GM12878 (cell line): ENCODE data around the gene HTRA2. TPM values are rescaled to one million over a fixed set of nuclear protein-coding genes. Genes with fewer than 3 reads are reported as not detected.

Source experiments
- ATAC-seq: fragments of 200-7000 bp; cut with Tn5 transposase; 3 replicates; pipeline ENCODE4 v1.9.1; 2020; ENCODE audit warnings: mild to moderate bottlenecking, moderate library complexity
- BruUV-seq: library from RNA; stranded (reverse); fragments of 400-500 nt; replicated peaks from 2 replicates; lab custom pipeline; 2021; lab: Mats Ljungman, UMichigan
- CTCF ChIA-PET: fragments of 300-600 bp; sonication (Branson Sonifier 250); formaldehyde crosslinking; extraction: SDS; loops from one replicate; lab custom pipeline; 2021; ENCODE audit warnings: inconsistent platforms; lab: Yijun Ruan, JAX
- POLR2A ChIA-PET: fragments of 350-600 bp; formaldehyde crosslinking; extraction: SDS; loops from one replicate; lab custom pipeline; 2021; ENCODE audit warnings: inconsistent platforms; lab: Charles Lee
- RAD21 ChIA-PET: fragments of 300-600 bp; sonication (Branson Sonifier 250); formaldehyde crosslinking; loops from one replicate; lab custom pipeline; 2023; ENCODE audit warnings: antibody characterized with exemption; ENCODE audit not compliant: unreplicated experiment; lab: Charles Lee
- SMC1A ChIA-PET: fragments of 300-600 bp; sonication (Branson Sonifier 250); formaldehyde crosslinking; loops from one replicate; lab custom pipeline; 2023; ENCODE audit not compliant: unreplicated experiment, uncharacterized antibody; lab: Charles Lee
- DNase-seq: peaks from one replicate; pipeline ENCODE4 v3.0.0-alpha.2; 2011; ENCODE audit warnings: low read depth, low spot score
- FAIRE-seq: peaks from 3 replicates; lab custom pipeline; 2011; peaks lifted over from hg19 to GRCh38; lab: Jason Lieb, UNC
- H2AFZ ChIP-seq: 2 replicates; pipeline ENCODE4 v1.6.0; 2011; ENCODE audit warnings: low read depth, low read length, control low read depth; ENCODE audit not compliant: control insufficient read depth
- H3K27ac ChIP-seq: 2 replicates; pipeline ENCODE4 v1.5.1; 2011; ENCODE audit warnings: control low read depth; ENCODE audit not compliant: control insufficient read depth, insufficient read depth
- H3K27me3 ChIP-seq, 2 experiments: replicated peaks in 1 of 2; 2 replicates each; pipeline versions ENCODE4 v1.6.0 to v1.6.1; 2011; ENCODE audit warnings: low read length in 1 of 2; ENCODE audit not compliant: control insufficient read depth in 2 of 2, insufficient read depth in 2 of 2
- H3K36me3 ChIP-seq, 2 experiments: 2 replicates each; pipeline ENCODE4 v1.5.1; 2011; ENCODE audit warnings: low read length in 1 of 2; ENCODE audit not compliant: control insufficient read depth in 2 of 2, insufficient read depth in 2 of 2
- H3K4me1 ChIP-seq: 2 replicates; pipeline ENCODE4 v1.6.1; 2011; ENCODE audit warnings: mild to moderate bottlenecking, low read length, moderate library complexity, mixed read lengths; ENCODE audit not compliant: control insufficient read depth, insufficient read depth
- H3K4me2 ChIP-seq: 2 replicates; pipeline ENCODE4 v1.6.0; 2011; ENCODE audit warnings: control low read depth; ENCODE audit not compliant: control insufficient read depth, insufficient read depth
- H3K4me3 ChIP-seq: fragments of 200-600 bp; sonication (generic); 2 replicates; pipeline ENCODE4 v1.5.1; 2016
- H3K79me2 ChIP-seq: 2 replicates; pipeline ENCODE4 v1.6.0; 2011; ENCODE audit warnings: low read length; ENCODE audit not compliant: control insufficient read depth, insufficient read depth
- H3K9ac ChIP-seq: 2 replicates; pipeline ENCODE4 v1.8.0; 2011; ENCODE audit warnings: low read length, control low read depth, mixed read lengths; ENCODE audit not compliant: control insufficient read depth, insufficient read depth
- H3K9me3 ChIP-seq: replicated peaks from 3 replicates; pipeline ENCODE4 v1.5.1; 2011; ENCODE audit warnings: mild to moderate bottlenecking, low read length; ENCODE audit not compliant: control insufficient read depth, insufficient read depth
- H4K20me1 ChIP-seq: 2 replicates; pipeline ENCODE4 v1.6.0; 2011; ENCODE audit not compliant: control insufficient read depth, insufficient read depth
- ATF2 ChIP-seq: IDR thresholded peaks from 2 replicates; pipeline ENCODE4 v1.6.1; 2012; ENCODE audit warnings: low read length, inconsistent platforms
- BCL3 ChIP-seq: IDR thresholded peaks from 2 replicates; pipeline ENCODE4 v1.6.1; 2011; ENCODE audit warnings: borderline replicate concordance, low read depth, mild to moderate bottlenecking, moderate library complexity, low read length; ENCODE audit not compliant: insufficient read depth, poor library complexity, severe bottlenecking
- CTCF ChIP-seq, 3 experiments: IDR thresholded peaks in 2 of 3; conservative IDR thresholded peaks in 1 of 3; 2 replicates each; pipeline ENCODE4 v1.5.1; 2011; ENCODE audit warnings: low read depth in 3 of 3, low read length in 3 of 3, mild to moderate bottlenecking in 3 of 3, control low read depth in 2 of 3, moderate library complexity in 2 of 3, inconsistent platforms in 1 of 3, mixed read lengths in 1 of 3; ENCODE audit not compliant: control insufficient read depth in 2 of 3, insufficient read depth in 1 of 3; ENCODE audit errors: extremely low read depth in 1 of 3
- ELK1 ChIP-seq: IDR thresholded peaks from 2 replicates; pipeline ENCODE4 v1.6.1; 2012; ENCODE audit warnings: low read depth, low read length, improper control_type of control experiment
- GATAD2B ChIP-seq: fragments of 450-650 bp; conservative IDR thresholded peaks from 2 replicates; pipeline ENCODE4 v1.6.1; 2017; ENCODE audit warnings: low read depth, mild to moderate bottlenecking, moderate library complexity
- HDAC6 ChIP-seq: fragments of 200-600 bp; sonication (generic); IDR thresholded peaks from one replicate; pipeline ENCODE4 v1.8.0; 2017; ENCODE audit warnings: antibody characterized with exemption; ENCODE audit not compliant: unreplicated experiment
- MLLT1 ChIP-seq: fragments of 450-650 bp; IDR thresholded peaks from 2 replicates; pipeline ENCODE4 v1.6.1; 2016; ENCODE audit warnings: mild to moderate bottlenecking
- PBX3 ChIP-seq: IDR thresholded peaks from 2 replicates; pipeline ENCODE4 v1.6.1; 2011; ENCODE audit warnings: mild to moderate bottlenecking, low read depth, low read length, moderate library complexity; ENCODE audit not compliant: insufficient replicate concordance
- POU2F2 ChIP-seq: IDR thresholded peaks from 3 replicates; pipeline ENCODE4 v1.6.1; 2011; ENCODE audit warnings: low read depth, mild to moderate bottlenecking, low read length, borderline replicate concordance
- RAD21 ChIP-seq: IDR thresholded peaks from 2 replicates; pipeline ENCODE4 v1.6.1; 2011; ENCODE audit warnings: mild to moderate bottlenecking, low read depth, low read length, moderate library complexity; ENCODE audit not compliant: insufficient read depth
- SMARCA5 ChIP-seq: fragments of 450-650 bp; IDR thresholded peaks from 2 replicates; pipeline ENCODE4 v1.6.1; 2017; ENCODE audit warnings: mild to moderate bottlenecking
- TCF7 ChIP-seq: IDR thresholded peaks from 2 replicates; pipeline ENCODE4 v1.6.1; 2014; ENCODE audit warnings: antibody characterized with exemption, borderline replicate concordance
- ZNF217 ChIP-seq: fragments of 450-650 bp; IDR thresholded peaks from 2 replicates; pipeline ENCODE4 v1.6.1; 2017; ENCODE audit warnings: antibody characterized with exemption, mild to moderate bottlenecking
- ZSCAN29 ChIP-seq: fragments of 450-650 bp; IDR thresholded peaks from 2 replicates; pipeline ENCODE4 v1.6.1; 2017; ENCODE audit warnings: mild to moderate bottlenecking, moderate library complexity
- WGBS: methylation state at CpG from one replicate; pipeline ENCODE4 v1.1.6; 2016; ENCODE audit warnings: low lambda C conversion rate; ENCODE audit not compliant: insufficient replicate concordance, insufficient coverage; ENCODE audit errors: missing lambda C conversion rate; 5-methylcytosine and 5-hydroxymethylcytosine counted together
- in situ Hi-C: fragments of 300-500 bp; cut with MboI; formaldehyde crosslinking; loops from 9 replicates; pipeline ENCODE4 v1.14.3; 2018; ENCODE audit warnings: mixed read lengths
- intact Hi-C: fragments of 100-400 bp; cut with micrococcal nuclease; formaldehyde crosslinking; loops from one replicate; pipeline ENCODE4 v1.14.2; 2022; ENCODE audit not compliant: unreplicated experiment
- polyA plus RNA-seq, 11 experiments: library from polyadenylated mRNA; depleted of rRNA in 4 of 11; unstranded in 6 of 11; stranded (reverse) in 5 of 11; fragments of >200 nt; fragmentation: Nextera tagmentation in 4 of 11; fragmentation: Illumina TruSeq in 1 of 11; extraction: Ambion mirVana in 4 of 11; extraction: Trizol in 1 of 11; gene quantifications; 1 replicate in 1 of 11; 2 replicates in 10 of 11; pipeline versions ENCODE4 v1.2.1 to v1.2.3, GENCODE V29; 2011 to 2016; ENCODE audit warnings: inconsistent platforms in 2 of 11, missing spikeins in 2 of 11, low read depth in 1 of 11
- total RNA-seq, 4 experiments: library from RNA; depleted of rRNA in 3 of 4; stranded (reverse); fragments of >200 nt in 3 of 4; fragmentation: Illumina TruSeq in 1 of 4; extraction: Trizol in 1 of 4; gene quantifications; 2 replicates each; pipeline versions ENCODE4 v1.2.1 to v1.2.3, GENCODE V29; 2013 to 2021

Gene HTRA2
- total and polyA plus RNA-seq, 10 of the 15 experiments (the other 5 are each of a cell fraction or from before 2014, with no cell fraction given), result 42.3 to 73.9 (median 54.6) TPM

GRCh38 chr2:74510272-74510671 lies 19.5 kb upstream of the HTRA2 start:
- Histone ChIP-seq H4K20me1 (no peaks in the 10 kb centered on the region), H3K4me3 (no peak overlapping the region), H3K27me3 (peaks cover 13 to 17% of the 10 kb centered on the region in 2 experiments), H3K4me2 (no peak overlapping the region), H3K36me3 (peaks cover 0 to 7% of the 10 kb centered on the region in 2 experiments; a peak in 1 of 4 replicates), H3K27ac (no peak overlapping the region), H3K9ac (no peak overlapping the region), H3K9me3 (no peaks in the 10 kb centered on the region), H2AFZ (no peak overlapping the region), H3K79me2 (peaks cover 12% of the 10 kb centered on the region), H3K4me1 (peaks cover 18% of the 10 kb centered on the region)
- in situ Hi-C loops (no loop called here), intact Hi-C loops (no loop called here)
- BruUV-seq, result no TSS peak
- ChIA-PET POLR2A (interaction anchor here (0.6 to 5.8 kb wide), 4 partner anchors 20 to 67 kb away, joined by 3 to 33 read pairs (median 9); partner anchors contain the start of genes AUP1 and HTRA2), RAD21 (interaction anchor here (5.1 to 5.5 kb wide), 2 partner anchors 21 to 76 kb away, joined by 49 to 61 read pairs; partner anchors contain the start of genes AUP1 and HTRA2), SMC1A (interaction anchor here (0.7 to 5.2 kb wide), 7 partner anchors 9 to 76 kb away, joined by 3 to 71 read pairs (median 4); partner anchors contain the start of genes AUP1, DQX1 and HTRA2), CTCF (interaction anchor here (0.6 to 13.9 kb wide), 5 partner anchors 20 to 107 kb away, joined by 3 to 231 read pairs (median 8); partner anchors contain the start of genes AUP1, DQX1 and HTRA2)
- DNase-seq (no peak), ATAC-seq (no peak), FAIRE-seq (no peak)
- WGBS, result 62% methylated on average over 3 of the region's 4 CpGs
- TF ChIP-seq ZSCAN29, result no peak
- TF ChIP-seq MLLT1, result no peak
- no peak for TF ChIP-seq ATF2
- TF ChIP-seq HDAC6, result no peak
- no peak for TF ChIP-seq PBX3
- TF ChIP-seq ELK1, result no peak
- no peak for TF ChIP-seq CTCF (IDR thresholded peaks at IDR 0.05 in 2 of 3, conservative IDR thresholded peaks at IDR 0.05 in 1 of 3; ENCODE audit: control insufficient read depth in 2 of 3, extremely low read depth in 1 of 3, insufficient read depth in 1 of 3, low read depth in 3 of 3, low read length in 3 of 3)
- no peak for TF ChIP-seq GATAD2B
- no peak for TF ChIP-seq RAD21
- no peak for TF ChIP-seq ZNF217
- TF ChIP-seq BCL3, result no peak
- TF ChIP-seq SMARCA5, result no peak
- no peak for TF ChIP-seq TCF7
- TF ChIP-seq POU2F2, result no peak
